HG03457 (cell line): ENCODE data around the gene CDK7.
"Not testable (repeated sequence)": the region's sequence is repeated elsewhere in the genome, so short reads cannot be mapped to it uniquely, and the experiment has no call there.

Source experiments
- ATAC-seq: cut with Tn5 transposase; IDR thresholded peaks from one replicate; pipeline ENCODE4 v1.9.1; 2021; ENCODE audit warnings: moderate number of reproducible peaks; ENCODE audit not compliant: unreplicated experiment

The CDK7 gene

DNA sequence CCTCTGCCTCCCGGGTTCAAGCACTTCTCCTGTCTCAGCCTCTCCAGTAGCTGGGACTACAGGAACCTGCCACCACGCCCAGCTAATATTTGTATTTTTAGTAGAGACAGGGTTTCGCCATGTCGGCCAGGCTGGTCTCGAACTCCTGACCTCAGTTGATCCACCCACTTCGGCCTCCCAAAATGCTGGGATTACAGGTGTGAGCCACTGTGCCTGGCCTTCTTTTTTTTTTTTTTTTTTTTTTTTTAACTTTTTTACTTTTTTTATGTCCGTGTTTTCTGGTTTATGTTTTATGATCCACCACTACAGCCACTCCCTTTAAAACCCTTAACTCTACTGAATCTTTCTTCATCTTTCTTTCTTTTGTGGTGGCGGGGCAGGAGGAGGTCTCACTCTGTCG, 2.0 kb downstream of the CDK7 start:
- not testable (repeated sequence) for ATAC-seq

DNA sequence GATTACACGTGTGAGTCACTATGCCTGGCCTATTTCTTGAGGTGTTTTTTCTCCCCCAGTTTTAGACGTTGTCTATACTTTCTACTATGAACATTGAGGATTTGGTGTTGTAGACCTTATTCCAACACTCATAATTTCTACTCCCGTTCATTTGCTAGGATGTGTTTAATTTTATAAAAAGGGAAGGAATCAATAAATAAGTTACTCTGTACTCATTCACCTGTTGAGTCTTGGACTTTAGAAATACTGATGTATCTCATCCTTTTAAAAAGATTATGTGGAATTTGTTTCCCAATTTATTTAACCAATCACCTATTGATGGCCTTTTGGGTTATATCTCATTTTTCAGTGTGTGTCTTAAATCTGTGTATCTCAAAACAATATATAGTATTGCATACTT, 3.2 kb downstream of the CDK7 start:
- ATAC-seq, result no peak

DNA sequence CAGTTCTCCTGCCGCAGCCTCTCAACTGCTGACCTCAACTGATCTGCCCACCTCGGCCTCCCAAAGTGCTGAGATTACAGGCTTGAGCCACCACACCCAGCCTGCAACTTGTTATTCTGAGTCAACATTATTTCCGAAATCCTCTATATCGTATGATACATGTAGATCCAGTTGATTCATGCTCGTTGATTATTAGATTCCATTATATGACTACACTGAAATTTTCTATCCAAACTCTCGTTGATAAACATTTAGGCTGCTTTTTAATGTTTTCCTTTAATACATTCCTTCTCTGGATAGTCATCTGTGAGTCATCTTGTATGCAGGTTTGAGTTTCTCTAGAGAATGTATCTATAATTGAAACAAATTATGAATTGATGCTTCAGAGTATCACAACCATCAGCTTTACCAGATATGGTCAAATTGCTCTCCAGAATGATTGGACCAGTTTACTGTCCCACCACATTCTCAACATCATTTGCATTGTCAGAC, 4.1 kb downstream of the CDK7 start:
- no peak for ATAC-seq

DNA sequence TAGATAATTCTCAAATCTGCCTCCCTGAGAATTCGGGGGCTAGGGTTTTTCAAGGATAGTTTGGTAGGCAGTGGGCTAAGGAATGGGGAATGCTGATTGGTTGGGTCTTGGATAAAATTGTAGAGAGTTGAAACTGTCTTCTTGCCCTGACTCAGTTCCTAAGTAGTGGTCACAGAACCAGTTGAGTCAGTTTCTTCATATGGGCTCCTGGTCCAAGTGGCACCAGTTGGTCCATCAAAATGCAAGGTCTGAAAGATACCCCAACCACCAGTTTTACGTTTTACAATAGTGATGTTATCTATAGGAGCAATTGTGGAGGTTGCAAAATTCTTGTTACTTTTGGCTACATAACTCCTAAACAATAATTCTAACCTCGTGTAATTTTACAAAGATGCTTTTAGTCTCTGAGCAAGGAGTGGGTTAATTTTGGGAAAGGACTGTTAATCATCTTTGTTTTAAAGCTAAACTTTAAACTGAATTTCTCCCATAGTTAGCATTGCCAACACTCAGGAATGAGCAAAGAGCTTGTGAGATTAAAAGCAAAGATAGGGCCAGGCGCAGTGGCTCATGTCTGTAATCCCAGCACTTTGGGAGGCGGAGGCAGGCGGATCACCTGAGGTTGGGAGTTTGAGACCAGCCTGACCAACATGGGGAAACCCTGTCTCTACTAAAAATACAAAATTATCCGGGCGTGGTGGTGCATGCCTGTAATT, 7.7 kb downstream of the CDK7 start:
- ATAC-seq, result no peak

DNA sequence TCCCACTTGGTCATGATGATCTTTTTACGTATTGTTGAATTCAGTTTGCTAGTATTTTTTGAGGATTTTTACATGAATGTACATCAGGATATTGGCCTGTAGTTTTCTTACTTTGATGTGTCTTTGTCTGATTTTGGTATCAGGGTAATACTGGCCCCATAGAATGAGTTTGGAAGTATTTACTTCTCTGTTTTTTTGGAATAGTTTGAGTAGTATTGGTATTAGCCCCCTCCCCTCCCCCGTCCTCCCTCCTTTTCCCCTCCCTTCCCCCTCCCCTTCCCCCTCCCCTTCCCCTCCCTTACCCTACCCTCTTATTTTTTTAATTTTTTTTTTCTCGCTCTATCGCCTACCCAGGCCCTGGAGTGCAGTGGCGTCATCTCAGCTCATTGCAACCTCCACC, 10.3 kb downstream of the CDK7 start:
- ATAC-seq, result no peak

DNA sequence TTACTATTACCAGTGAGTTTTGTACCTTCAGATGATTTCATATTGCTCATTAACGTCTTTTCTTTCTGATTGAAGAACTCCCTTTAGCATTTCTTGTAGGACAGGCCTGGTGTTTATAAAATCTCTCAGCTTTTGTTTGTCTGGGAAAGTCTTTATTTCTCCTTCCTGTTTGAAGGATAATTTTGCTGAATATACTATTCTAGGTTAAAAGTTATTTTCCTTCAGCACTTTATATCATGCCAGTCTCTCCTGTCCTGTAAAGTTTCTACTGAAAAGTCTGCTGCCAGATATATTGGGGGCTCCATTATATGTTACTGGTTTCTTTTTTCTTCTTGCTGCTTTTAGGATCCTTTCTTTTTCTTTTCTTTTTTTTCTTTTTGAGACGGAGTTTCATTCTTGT, 13.3 kb downstream of the CDK7 start:
- ATAC-seq, result no peak

DNA sequence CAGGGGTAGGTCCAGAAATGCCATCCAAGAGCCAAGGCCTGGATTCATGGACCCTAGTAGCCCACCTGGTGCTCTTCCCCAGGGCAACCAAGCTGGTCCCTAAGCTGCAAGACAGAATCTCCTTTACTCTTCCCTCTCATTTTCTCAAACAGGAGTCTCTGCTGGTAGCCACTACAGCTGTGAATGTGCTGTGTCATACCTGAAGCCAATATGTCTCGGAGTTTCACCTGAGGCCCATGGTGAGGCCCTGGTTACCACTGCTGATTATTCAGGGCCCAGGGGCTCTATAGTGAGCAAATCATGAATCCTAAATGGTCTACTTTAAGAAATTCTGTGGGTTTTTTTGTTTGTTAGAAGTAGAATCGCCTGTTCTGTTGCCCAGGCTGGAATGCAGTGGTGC, 15.9 kb downstream of the CDK7 start:
- no peak for ATAC-seq

DNA sequence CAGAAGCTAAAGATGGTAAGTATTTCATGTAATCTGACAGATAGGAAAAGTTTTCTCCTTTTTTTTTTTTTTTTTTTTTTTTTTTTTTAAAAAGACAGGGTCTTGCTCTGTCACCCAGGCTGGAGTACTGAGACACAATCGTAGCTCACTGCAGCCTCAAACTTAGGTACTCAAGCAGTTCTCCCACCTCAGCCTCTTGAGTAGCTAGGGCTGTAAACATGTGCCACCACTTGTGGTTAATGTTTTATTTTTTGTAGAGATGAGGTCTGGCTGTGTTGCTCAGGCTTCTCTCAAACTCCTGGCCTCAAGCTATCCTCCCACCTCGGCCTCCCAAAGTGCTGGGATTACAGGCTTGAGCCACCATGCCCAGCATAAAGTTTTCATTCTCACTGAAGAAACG, 17.8 kb downstream of the CDK7 start:
- no peak for ATAC-seq

DNA sequence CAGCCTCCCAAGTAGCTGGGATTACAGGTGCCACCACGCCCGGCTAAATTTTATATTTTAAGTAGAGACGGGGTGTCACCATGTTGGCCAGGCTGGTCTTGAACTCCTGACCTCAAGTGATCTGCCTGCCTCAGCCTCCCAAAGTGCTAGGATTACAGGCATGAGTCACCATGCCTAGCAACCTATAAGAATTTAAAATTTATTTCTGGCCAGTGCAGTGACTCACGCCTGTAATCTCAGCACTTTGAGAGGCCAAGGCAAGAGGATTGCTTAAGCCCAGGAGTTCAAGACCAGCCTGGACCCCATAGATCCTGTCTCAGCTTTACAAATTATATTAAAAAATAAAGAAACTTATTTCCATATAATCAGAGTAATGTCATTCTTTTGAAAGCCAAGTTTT, 21.3 kb downstream of the CDK7 start:
- ATAC-seq, result not testable (repeated sequence)

DNA sequence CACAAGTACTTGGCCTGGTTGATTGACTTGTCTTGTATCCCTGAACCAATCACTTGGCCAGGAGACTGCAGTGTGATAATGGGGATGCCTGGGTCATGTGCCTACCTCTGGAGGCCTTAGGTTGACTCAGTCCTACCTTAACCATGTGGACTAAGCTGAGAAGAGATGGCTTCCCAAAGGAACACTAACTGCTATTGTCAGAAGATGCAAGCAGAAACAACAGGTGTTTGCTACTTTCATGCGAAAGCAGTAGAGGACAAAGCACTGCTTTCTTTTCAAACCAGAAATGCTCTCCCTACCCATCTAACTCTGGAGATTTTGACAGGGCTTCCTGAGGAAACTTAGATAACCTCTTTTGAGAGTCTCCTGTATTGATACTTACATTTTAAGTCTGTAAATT, 22.9 kb downstream of the CDK7 start:
- ATAC-seq, result no peak

DNA sequence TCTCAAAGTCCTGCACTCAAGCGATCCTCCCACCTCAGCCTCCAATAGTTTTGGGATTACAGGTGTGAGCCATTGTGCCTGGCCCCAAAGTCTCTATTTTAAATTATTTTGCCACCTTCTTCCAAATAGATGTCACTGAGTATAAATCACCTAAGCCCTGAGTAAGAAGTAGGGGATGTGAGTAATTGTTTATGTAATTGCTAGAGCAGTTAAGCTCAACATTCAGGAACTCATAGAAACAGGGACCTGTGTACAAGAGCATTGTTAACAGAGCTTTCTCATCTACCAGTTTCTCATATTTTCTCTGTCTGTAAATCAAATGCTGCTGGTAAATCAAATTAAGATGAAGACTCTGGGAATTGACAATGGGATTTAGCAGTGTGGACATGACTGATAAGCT, 26.3 kb downstream of the CDK7 start:
- ATAC-seq, result no peak

DNA sequence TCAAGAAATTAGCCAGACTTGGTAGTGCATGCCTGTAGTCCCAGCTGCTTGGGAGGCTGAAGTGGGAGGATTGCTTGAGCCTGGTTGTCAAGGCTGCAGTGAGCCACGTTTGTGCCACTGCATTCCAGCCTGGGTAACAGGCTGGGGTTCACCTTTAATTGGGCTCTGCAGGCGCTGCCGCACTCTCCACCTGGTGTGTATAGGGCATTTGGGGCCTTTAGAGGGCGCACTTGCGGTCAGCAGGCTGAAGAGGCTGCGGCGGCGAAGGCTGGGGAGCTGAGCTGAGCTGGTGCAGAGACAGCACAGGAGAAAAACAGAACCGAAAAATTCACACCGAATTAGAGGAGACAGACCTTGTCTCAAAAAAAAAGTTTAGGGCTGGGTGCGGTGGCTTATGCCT, 31.2 kb downstream of the CDK7 start:
- no peak for ATAC-seq

DNA sequence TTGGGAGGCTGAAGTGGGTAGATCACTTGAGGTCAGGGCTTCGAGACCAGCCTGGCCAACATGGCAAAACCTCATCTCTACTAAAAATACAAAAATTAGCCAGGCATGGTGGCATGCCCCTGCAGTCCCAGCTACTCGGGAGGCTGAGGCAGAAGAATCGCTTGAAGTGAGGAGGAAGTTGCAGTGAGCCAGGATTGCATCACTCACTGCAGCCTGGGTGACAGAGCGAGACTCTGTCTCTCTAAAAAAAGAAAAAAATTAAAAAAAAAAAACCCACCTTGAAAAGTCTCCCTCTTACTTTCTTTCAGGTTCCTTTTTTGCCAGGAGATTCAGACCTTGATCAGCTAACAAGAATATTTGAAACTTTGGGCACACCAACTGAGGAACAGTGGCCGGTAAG, 34.2 kb downstream of the CDK7 start:
- no peak for ATAC-seq

DNA sequence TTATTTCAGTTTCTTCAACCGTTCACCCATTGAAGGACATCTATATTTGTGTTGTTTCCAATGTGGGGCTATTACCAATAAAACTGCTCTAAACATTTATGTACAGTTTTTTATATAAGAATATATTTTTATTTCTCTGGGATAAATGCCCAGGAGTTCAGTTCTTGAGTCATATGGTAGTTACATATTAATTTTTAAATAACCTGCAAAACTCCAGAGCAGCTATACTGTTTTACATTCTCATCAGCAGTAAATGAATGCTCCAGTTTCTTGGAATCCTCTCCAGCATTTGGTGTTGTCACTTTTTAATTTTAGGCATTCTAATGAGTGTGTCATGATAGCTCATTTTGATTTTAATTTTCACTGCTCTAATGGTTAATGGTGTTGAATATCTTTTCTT, 36.2 kb downstream of the CDK7 start:
- ATAC-seq, result no peak

DNA sequence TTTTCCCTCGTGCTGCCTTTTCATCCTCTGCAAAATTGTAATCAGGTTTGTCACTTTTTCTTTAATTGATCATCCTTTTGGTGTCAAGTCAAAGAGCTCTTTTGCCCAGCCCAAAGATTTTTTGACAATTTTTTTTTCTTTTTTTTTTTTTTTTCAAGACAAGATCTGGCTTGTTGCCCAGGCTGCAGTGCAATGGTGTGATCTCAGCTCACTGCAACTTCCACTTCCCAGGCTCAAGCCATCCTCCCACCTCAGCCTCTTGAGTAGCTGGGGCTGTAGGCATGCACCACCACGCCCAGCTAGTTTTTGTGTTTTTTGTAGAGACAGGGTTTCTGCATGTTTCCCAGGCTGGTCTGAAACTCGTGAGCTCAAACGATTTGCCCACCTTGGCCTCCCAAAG, 36.7 kb downstream of the CDK7 start:
- no peak for ATAC-seq

DNA sequence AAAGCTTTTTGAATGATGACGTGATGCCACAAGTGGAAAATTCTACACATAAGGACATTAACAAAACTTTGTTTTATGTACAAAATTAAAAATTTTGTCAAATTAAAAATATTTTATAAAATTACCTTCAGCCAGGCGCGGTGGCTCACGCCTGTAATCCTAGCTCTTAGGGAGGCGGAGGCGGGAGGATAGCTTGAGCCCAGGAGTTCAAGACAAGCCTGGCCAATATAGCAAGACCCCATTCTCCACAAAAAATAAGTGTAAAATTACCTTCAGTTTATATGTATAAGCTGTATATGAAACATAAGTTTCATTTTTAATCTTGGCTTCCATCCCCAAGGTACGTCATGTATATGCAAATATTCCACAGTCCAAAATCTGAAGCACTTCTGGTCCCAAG, 40.9 kb downstream of the CDK7 start:
- no peak for ATAC-seq

DNA sequence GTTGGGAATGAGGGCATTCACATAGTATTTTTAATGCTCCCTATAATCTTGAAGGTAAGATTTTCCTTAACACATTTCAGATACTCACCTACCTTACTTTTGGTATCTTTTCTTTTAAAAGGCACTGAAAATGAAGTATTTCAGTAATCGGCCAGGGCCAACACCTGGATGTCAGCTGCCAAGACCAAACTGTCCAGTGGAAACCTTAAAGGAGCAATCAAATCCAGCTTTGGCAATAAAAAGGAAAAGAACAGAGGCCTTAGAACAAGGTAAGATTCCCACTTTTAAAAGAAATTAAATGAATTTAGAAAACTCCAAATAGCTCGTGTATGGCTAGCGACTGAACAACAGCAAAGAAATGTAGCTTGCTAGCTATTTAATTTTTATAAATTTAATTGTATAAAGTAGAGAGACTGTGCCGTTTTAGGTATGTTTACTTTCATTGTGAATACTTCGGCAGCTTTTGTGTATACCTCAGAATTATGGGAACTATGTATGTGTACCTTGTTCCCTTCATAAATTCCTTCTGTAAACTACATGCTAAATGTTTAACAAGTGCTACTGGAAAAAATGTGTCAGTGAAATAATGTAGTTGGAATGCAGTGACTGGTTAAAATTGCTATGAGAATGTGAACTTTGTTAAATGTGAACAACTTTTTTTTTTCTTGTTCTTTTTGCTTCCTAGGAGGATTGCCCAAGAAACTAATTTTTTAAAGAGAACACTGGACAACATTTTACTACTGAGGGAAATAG, 41.9 kb downstream of the CDK7 start:
- ATAC-seq, result no peak

DNA sequence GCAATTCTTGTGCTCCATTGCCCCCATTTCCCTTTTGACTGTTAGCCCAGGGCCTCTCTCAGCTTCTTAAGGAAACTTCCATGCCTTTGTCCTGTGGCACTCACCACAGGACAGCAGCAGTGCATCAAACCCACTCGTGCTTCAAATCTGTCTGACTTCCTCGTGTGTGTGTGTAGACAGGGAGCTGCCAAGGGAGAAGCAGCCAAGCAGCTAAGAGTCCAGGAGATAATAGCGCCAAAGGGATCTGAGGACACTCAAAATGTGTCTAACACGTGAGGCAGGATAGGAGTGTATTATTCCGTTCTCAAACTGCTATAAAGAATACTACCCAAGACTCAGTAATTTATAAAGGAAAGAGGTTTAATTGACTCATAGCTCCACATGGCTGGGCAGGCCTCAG, 44.8 kb downstream of the CDK7 start:
- no peak for ATAC-seq

DNA sequence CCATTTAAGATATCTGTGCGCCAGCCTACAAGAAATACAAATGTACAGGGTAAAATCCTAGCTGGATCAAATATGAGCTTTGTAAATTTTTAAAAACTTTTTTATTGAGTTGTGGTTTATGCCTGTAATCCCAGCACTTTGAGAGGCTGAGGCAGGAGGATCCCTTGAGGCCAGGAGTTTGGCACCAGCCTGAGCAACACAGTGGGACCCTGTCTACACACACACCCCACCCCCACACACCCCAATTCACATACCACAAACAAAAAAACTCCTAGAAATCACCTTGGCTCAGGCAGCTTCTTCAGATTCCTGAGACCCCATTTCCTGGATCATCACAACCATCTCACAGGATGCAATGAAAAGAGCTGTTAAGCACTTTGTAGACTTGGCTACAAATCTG, 46.4 kb downstream of the CDK7 start:
- ATAC-seq, result no peak

DNA sequence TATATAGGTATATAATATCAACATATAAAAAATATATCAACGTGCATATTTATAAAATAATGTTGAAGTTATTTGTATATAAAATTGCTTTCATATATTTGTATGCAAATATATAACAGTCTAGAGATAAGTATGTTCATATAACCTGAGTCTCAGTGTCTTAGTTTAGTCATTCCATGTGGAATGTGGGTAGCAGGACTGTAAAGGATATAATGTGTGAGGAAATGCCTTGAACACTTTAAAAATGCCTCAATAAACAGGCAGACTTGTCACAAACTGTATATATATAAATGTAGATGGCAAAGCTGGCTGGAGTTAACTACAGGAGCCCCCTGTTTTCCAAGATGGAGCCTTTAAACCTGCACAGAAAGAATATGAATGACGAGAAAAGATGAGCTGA, 49.5 kb downstream of the CDK7 start:
- ATAC-seq, result no peak

DNA sequence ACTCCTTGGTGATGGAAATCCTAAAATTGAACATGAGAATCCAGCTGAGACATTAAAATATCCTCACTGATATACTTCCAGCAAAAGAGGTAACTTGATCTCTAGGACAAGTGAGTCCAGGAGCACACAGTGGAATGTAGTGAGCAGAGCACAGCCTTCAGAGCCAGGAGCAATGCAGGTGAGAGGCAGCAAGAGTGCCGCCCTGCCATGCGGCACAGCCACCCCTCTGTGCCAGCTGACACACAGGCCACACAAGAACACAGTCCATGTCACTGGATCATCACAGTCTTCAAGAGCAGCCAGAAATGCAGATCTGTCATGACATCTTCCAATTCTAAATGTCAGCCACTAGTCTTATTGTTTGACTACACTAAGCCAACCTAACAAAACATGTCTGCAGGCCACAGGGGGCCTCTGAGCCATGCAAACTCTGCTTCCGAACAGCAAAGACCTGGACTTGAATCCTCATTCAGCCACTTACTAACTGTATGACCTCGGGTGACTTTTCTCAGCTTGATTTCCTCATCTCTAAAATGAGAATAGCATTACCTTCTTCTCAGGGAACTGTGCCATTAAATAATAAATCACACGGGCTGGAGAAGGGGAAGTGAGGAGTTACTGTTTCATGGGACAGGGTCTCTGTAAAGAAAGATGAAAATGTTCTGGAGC, 50.9 kb downstream of the CDK7 start:
- ATAC-seq, result no peak

DNA sequence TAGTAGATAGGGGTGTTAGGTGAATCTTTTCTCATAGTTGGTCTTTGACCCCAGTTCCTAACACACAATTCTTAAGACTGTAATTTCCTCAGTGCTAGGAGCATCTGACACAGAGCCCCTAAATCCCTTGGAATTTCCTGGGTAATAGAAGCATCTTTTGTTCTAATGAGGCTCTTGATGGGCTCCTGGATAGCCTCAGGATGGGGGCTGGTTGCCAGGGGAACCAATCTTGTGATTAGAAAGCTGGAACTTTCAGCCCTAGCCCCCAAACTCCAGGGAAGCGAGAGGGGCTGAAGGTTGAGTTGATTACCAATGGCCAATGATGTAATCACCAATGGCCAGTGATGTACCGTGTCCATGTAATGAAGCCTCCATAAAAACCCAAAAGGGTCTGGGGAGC, 53.4 kb downstream of the CDK7 start:
- no peak for ATAC-seq
